ENCODE results near the gene RADIL. TPM values are rescaled to one million over a fixed set of nuclear protein-coding genes. Genes with fewer than 3 reads are reported as not detected.

RADIL gene
- total and polyA plus RNA-seq, 2 donors (not counting 1 experiment from before 2014, with no cell fraction given), result not detected

GRCh38 chr7:4905171-4905570 lies 21.7 kb upstream of the RADIL start:
- H3K4me1 ChIP-seq (ENCODE audit: control insufficient read depth in 2 of 2, insufficient read depth in 2 of 2, low read length in 2 of 2), result no peaks in the 10 kb centered on the region
- ChIA-PET POLR2A (no interaction called here), CTCF (no interaction called here)
- no peak overlapping the region for H3K4me2 ChIP-seq (replicated peaks; ENCODE audit: low read depth, low read length, poor library complexity, severe bottlenecking)
- no CpG with 5 or more reads among the region's 1 CpG for WGBS (ENCODE audit: insufficient coverage)
- H2AFZ ChIP-seq (ENCODE audit: insufficient read depth, low read depth, low read length, poor library complexity, severe bottlenecking), result no peak overlapping the region
- intact Hi-C loops (cut with micrococcal nuclease), result no loop called here
- ATAC-seq (ENCODE audit: low read depth), result no peak
- TF ChIP-seq CTCF (IDR thresholded peaks at IDR 0.05) (no peak), EZH2 (IDR thresholded peaks at IDR 0.05; ENCODE audit: borderline replicate concordance, insufficient read depth, low read depth, low read length, poor library complexity, severe bottlenecking) (no peak)
- H3K27ac ChIP-seq (ENCODE audit: low read length in 2 of 2), result no peak overlapping the region
- H3K4me1 Mint-ChIP-seq, result no peaks in the 10 kb centered on the region
- peaks cover 7% of the 10 kb centered on the region for H3K27me3 Mint-ChIP-seq
- no peaks in the 10 kb centered on the region for H3K36me3 ChIP-seq (replicated peaks in 1 of 2; ENCODE audit: control extremely low read depth in 1 of 2, control insufficient read depth in 1 of 2, extremely low read depth in 1 of 2, insufficient read depth in 2 of 2, low read length in 1 of 2)
- H3K27ac Mint-ChIP-seq, result no peak overlapping the region
- peaks cover 2% of the 10 kb centered on the region for H3K9me3 Mint-ChIP-seq (ENCODE audit: insufficient read depth)
- H3K4me3 Mint-ChIP-seq, result no peak overlapping the region
- H3K9ac ChIP-seq (ENCODE audit: low read length), result no peak overlapping the region
- DNase-seq, result no peak
- no peaks in the 10 kb centered on the region for H4K20me1 ChIP-seq (ENCODE audit: control insufficient read depth, insufficient read depth, low read length, poor library complexity, severe bottlenecking)
- H3K79me2 ChIP-seq (ENCODE audit: control insufficient read depth, insufficient read depth, low read length), result no peaks in the 10 kb centered on the region
- H3K9me3 ChIP-seq (ENCODE audit: control extremely low read depth in 1 of 3, control insufficient read depth in 2 of 3, insufficient read depth in 1 of 3, low read length in 2 of 3), result peaks cover 0 to 22% (median 0%) of the 10 kb centered on the region in 3 donors
- no peak overlapping the region for H3K4me3 ChIP-seq (ENCODE audit: control extremely low read depth in 1 of 5, extremely low read depth in 1 of 5, insufficient read depth in 1 of 5, low read depth in 2 of 5, low read length in 4 of 5)
- peaks cover 0 to 3% (median 0%) of the 10 kb centered on the region in 4 experiments for H3K27me3 ChIP-seq (replicated peaks in 1 of 4; ENCODE audit: control extremely low read depth in 1 of 4, control insufficient read depth in 3 of 4, insufficient read depth in 4 of 4, low read length in 3 of 4)

GRCh38 chr7:4904346-4904745 lies 20.8 kb upstream of the RADIL start:
- ChIA-PET POLR2A (no interaction called here), CTCF (no interaction called here)
- Histone ChIP-seq H3K36me3 (replicated peaks in 1 of 2; ENCODE audit: control extremely low read depth in 1 of 2, control insufficient read depth in 1 of 2, extremely low read depth in 1 of 2, insufficient read depth in 2 of 2, low read length in 1 of 2) (no peaks in the 10 kb centered on the region), H3K27me3 (replicated peaks in 1 of 4; ENCODE audit: control extremely low read depth in 1 of 4, control insufficient read depth in 3 of 4, insufficient read depth in 4 of 4, low read length in 3 of 4) (peaks cover 0 to 3% (median 0%) of the 10 kb centered on the region in 4 experiments), H3K4me1 (ENCODE audit: control insufficient read depth in 2 of 2, insufficient read depth in 2 of 2, low read length in 2 of 2) (no peaks in the 10 kb centered on the region), H3K9me3 (ENCODE audit: control extremely low read depth in 1 of 3, control insufficient read depth in 2 of 3, insufficient read depth in 1 of 3, low read length in 2 of 3) (peaks cover 0 to 22% (median 0%) of the 10 kb centered on the region in 3 donors), H3K79me2 (ENCODE audit: control insufficient read depth, insufficient read depth, low read length) (no peaks in the 10 kb centered on the region), H3K4me3 (ENCODE audit: control extremely low read depth in 1 of 5, extremely low read depth in 1 of 5, insufficient read depth in 1 of 5, low read depth in 2 of 5, low read length in 4 of 5) (no peak overlapping the region), H3K9ac (ENCODE audit: low read length) (no peak overlapping the region), H4K20me1 (ENCODE audit: control insufficient read depth, insufficient read depth, low read length, poor library complexity, severe bottlenecking) (no peaks in the 10 kb centered on the region), H2AFZ (ENCODE audit: insufficient read depth, low read depth, low read length, poor library complexity, severe bottlenecking) (no peak overlapping the region), H3K4me2 (replicated peaks; ENCODE audit: low read depth, low read length, poor library complexity, severe bottlenecking) (no peak overlapping the region), H3K27ac (ENCODE audit: low read length in 2 of 2) (no peak overlapping the region)
- H3K4me3 Mint-ChIP-seq, result no peak overlapping the region
- intact Hi-C loops (cut with micrococcal nuclease), result no loop called here
- TF ChIP-seq CTCF (IDR thresholded peaks at IDR 0.05), result no peak
- no peak for TF ChIP-seq EZH2 (IDR thresholded peaks at IDR 0.05; ENCODE audit: borderline replicate concordance, insufficient read depth, low read depth, low read length, poor library complexity, severe bottlenecking)
- DNase-seq (no peak), ATAC-seq (ENCODE audit: low read depth) (no peak)
- H3K4me1 Mint-ChIP-seq, result no peaks in the 10 kb centered on the region
- H3K27ac Mint-ChIP-seq, result no peak overlapping the region
- peaks cover 7% of the 10 kb centered on the region for H3K27me3 Mint-ChIP-seq
- H3K9me3 Mint-ChIP-seq (ENCODE audit: insufficient read depth), result peaks cover 2% of the 10 kb centered on the region
